Measurements from ENCODE around the gene STAB2.
A peak's percentile ranks its signal among the peaks of the same experiment; 100 is the strongest.

The STAB2 gene

GRCh38 chr12:103547929-103548328 lies 39.1 kb upstream of the STAB2 start:
- H3K79me2 ChIP-seq (ENCODE audit: insufficient read depth, low read length): no peaks in the 10 kb centered on the region
- H3K27ac ChIP-seq (ENCODE audit: low read depth, low read length, poor library complexity, severe bottlenecking): no peak overlapping the region
- H3K27me3 ChIP-seq (ENCODE audit: insufficient read depth, low read length): no peaks in the 10 kb centered on the region
- no peaks in the 10 kb centered on the region for H3K9me2 ChIP-seq (ENCODE audit: low read depth, low read length)
- no peaks in the 10 kb centered on the region for H3K9me3 ChIP-seq (ENCODE audit: low read length)
- H3K36me3 ChIP-seq (ENCODE audit: insufficient read depth, low read length): no peaks in the 10 kb centered on the region
- TF ChIP-seq CTCF (IDR thresholded peaks at IDR 0.05; ENCODE audit: low read length) (no peak), EZH2 (IDR thresholded peaks at IDR 0.05; ENCODE audit: borderline replicate concordance, low read length) (no peak)
- H3K4me2 ChIP-seq (ENCODE audit: low read length): no peak overlapping the region
- H3K4me3 ChIP-seq (ENCODE audit: low read depth, low read length, poor library complexity, severe bottlenecking): no peak overlapping the region
- no peaks in the 10 kb centered on the region for H3F3A ChIP-seq (ENCODE audit: insufficient read depth, low read length)
- no peak overlapping the region for H3K9ac ChIP-seq (ENCODE audit: low read length)
- H3K4me1 ChIP-seq (ENCODE audit: insufficient read depth, low read length, severe bottlenecking): no peaks in the 10 kb centered on the region
- no peaks in the 10 kb centered on the region for H4K20me1 ChIP-seq (ENCODE audit: insufficient read depth, low read length)
- H2AFZ ChIP-seq (ENCODE audit: low read length): no peak overlapping the region

GRCh38 chr12:103548622-103549601 lies 38.2 kb upstream of the STAB2 start:
- Histone ChIP-seq H3F3A (ENCODE audit: insufficient read depth, low read length) (no peaks in the 10 kb centered on the region), H3K27ac (ENCODE audit: low read depth, low read length, poor library complexity, severe bottlenecking) (no peak overlapping the region), H3K4me3 (ENCODE audit: low read depth, low read length, poor library complexity, severe bottlenecking) (no peak overlapping the region), H3K9ac (ENCODE audit: low read length) (no peak overlapping the region), H3K9me2 (ENCODE audit: low read depth, low read length) (no peaks in the 10 kb centered on the region), H4K20me1 (ENCODE audit: insufficient read depth, low read length) (no peaks in the 10 kb centered on the region), H2AFZ (ENCODE audit: low read length) (no peak overlapping the region), H3K36me3 (ENCODE audit: insufficient read depth, low read length) (no peaks in the 10 kb centered on the region), H3K4me1 (ENCODE audit: insufficient read depth, low read length, severe bottlenecking) (no peaks in the 10 kb centered on the region), H3K9me3 (ENCODE audit: low read length) (no peaks in the 10 kb centered on the region), H3K27me3 (ENCODE audit: insufficient read depth, low read length) (no peaks in the 10 kb centered on the region), H3K79me2 (ENCODE audit: insufficient read depth, low read length) (no peaks in the 10 kb centered on the region), H3K4me2 (ENCODE audit: low read length) (no peak overlapping the region)
- TF ChIP-seq CTCF (IDR thresholded peaks at IDR 0.05; ENCODE audit: low read length): peak; percentile 61; the same call in 1 of the 2 replicates
- no peak for TF ChIP-seq EZH2 (IDR thresholded peaks at IDR 0.05; ENCODE audit: borderline replicate concordance, low read length)

GRCh38 chr12:103556890-103557627 lies 30.0 kb upstream of the STAB2 start:
- H2AFZ ChIP-seq (ENCODE audit: low read length): no peak overlapping the region
- no peak overlapping the region for H3K4me3 ChIP-seq (ENCODE audit: low read depth, low read length, poor library complexity, severe bottlenecking)
- no peak overlapping the region for H3K4me2 ChIP-seq (ENCODE audit: low read length)
- no peak overlapping the region for H3K9ac ChIP-seq (ENCODE audit: low read length)
- no peaks in the 10 kb centered on the region for H3K79me2 ChIP-seq (ENCODE audit: insufficient read depth, low read length)
- H3K9me2 ChIP-seq (ENCODE audit: low read depth, low read length): no peaks in the 10 kb centered on the region
- H3K27ac ChIP-seq (ENCODE audit: low read depth, low read length, poor library complexity, severe bottlenecking): no peak overlapping the region
- H3F3A ChIP-seq (ENCODE audit: insufficient read depth, low read length): no peaks in the 10 kb centered on the region
- no peaks in the 10 kb centered on the region for H4K20me1 ChIP-seq (ENCODE audit: insufficient read depth, low read length)
- no peaks in the 10 kb centered on the region for H3K27me3 ChIP-seq (ENCODE audit: insufficient read depth, low read length)
- H3K36me3 ChIP-seq (ENCODE audit: insufficient read depth, low read length): no peaks in the 10 kb centered on the region
- no peaks in the 10 kb centered on the region for H3K9me3 ChIP-seq (ENCODE audit: low read length)
- H3K4me1 ChIP-seq (ENCODE audit: insufficient read depth, low read length, severe bottlenecking): no peaks in the 10 kb centered on the region
- TF ChIP-seq EZH2 (IDR thresholded peaks at IDR 0.05; ENCODE audit: borderline replicate concordance, low read length): no peak
- TF ChIP-seq CTCF (IDR thresholded peaks at IDR 0.05; ENCODE audit: low read length): no peak
